Pulmonary artery endothelial cell (primary cell): ENCODE measurements around the gene RPL41. TPM values are rescaled to one million over a fixed set of nuclear protein-coding genes. Genes with fewer than 3 reads are reported as not detected.

ENCODE experiments used
- DNase-seq: peaks from one replicate; pipeline ENCODE4 v3.0.0-alpha.2; 2011; ENCODE audit warnings: low read depth, low spot score
- total RNA-seq: library from RNA; depleted of rRNA; stranded (reverse); fragments of >200 nt; gene quantifications from 2 replicates; pipeline ENCODE4 v1.2.3, GENCODE V29; 2014

The RPL41 gene
- total RNA-seq, 1 donor from 2014 or later, result 3,966 TPM

- DNase-seq, result peak; percentile 99
These were observed 11.6 kb downstream of the RPL41 start, which contains the start of gene ESYT1 for GRCh38 chr12:56127888-56128669. TSS of gene ESYT1 (plus strand) at chr12:56128267. CDS start at chr12:56128320, 53 bp downstream.

- no peak for DNase-seq
These were observed 12.3 kb downstream of the RPL41 start for GRCh38 chr12:56128670-56129205.

GRCh38 chr12:56129206-56129941 lies 12.9 kb downstream of the RPL41 start:
- no peak for DNase-seq

GRCh38 chr12:56129942-56130495 lies 13.6 kb downstream of the RPL41 start:
- no peak for DNase-seq

GRCh38 chr12:56130876-56131275 lies 14.4 kb downstream of the RPL41 start:
- DNase-seq, result no peak

- no peak for DNase-seq
These were observed 18.5 kb downstream of the RPL41 start for GRCh38 chr12:56134897-56135296.

- DNase-seq, result no peak
These were observed 21.6 kb downstream of the RPL41 start for GRCh38 chr12:56137853-56138571.

GRCh38 chr12:56141946-56142784 lies 25.7 kb downstream of the RPL41 start:
- DNase-seq, result no peak

GRCh38 chr12:56143217-56143616 lies 26.8 kb downstream of the RPL41 start:
- no peak for DNase-seq

GRCh38 chr12:56143870-56144269 lies 27.4 kb downstream of the RPL41 start:
- DNase-seq, result peak; percentile 30

GRCh38 chr12:56145217-56145616 lies 28.8 kb downstream of the RPL41 start:
- DNase-seq, result no peak

GRCh38 chr12:56146492-56147460 lies 30.3 kb downstream of the RPL41 start:
- no peak for DNase-seq

GRCh38 chr12:56150563-56150962 lies 34.1 kb downstream of the RPL41 start:
- DNase-seq, result no peak

GRCh38 chr12:56151672-56152131 lies 35.3 kb downstream of the RPL41 start:
- DNase-seq, result no peak

GRCh38 chr12:56152132-56152755 lies 35.8 kb downstream of the RPL41 start, which contains the start of gene MYL6B:
TSS of gene MYL6B (plus strand) at chr12:56152587. CDS start at chr12:56153919, 1,332 bp downstream.
- peak; percentile 64 for DNase-seq

- DNase-seq, result no peak
These were observed 36.6 kb downstream of the RPL41 start for GRCh38 chr12:56152756-56153677.

GRCh38 chr12:56153678-56154065 lies 37.2 kb downstream of the RPL41 start:
- DNase-seq, result no peak
